Breast epithelium (tissue), 3 donors: Measurements from ENCODE around the gene NEURL3.

Experiments used
- POLR2A ChIP-seq: fragments of 450-650 bp; IDR thresholded peaks from one replicate; pipeline ENCODE4 v1.6.1; 2016; ENCODE audit warnings: antibody characterized with exemption, mild to moderate bottlenecking, moderate library complexity
- TF ChIP-seq, protein P1 (sequence below), 3 donors: fragments of 450-650 bp; IDR thresholded peaks; one replicate each; pipeline ENCODE4 v1.5.1; 2016 to 2017; ENCODE audit warnings: antibody characterized with exemption in 3 of 3, mild to moderate bottlenecking in 3 of 3, moderate library complexity in 3 of 3

- no peak for TF ChIP-seq POLR2A
- TF ChIP-seq, protein P1, sequence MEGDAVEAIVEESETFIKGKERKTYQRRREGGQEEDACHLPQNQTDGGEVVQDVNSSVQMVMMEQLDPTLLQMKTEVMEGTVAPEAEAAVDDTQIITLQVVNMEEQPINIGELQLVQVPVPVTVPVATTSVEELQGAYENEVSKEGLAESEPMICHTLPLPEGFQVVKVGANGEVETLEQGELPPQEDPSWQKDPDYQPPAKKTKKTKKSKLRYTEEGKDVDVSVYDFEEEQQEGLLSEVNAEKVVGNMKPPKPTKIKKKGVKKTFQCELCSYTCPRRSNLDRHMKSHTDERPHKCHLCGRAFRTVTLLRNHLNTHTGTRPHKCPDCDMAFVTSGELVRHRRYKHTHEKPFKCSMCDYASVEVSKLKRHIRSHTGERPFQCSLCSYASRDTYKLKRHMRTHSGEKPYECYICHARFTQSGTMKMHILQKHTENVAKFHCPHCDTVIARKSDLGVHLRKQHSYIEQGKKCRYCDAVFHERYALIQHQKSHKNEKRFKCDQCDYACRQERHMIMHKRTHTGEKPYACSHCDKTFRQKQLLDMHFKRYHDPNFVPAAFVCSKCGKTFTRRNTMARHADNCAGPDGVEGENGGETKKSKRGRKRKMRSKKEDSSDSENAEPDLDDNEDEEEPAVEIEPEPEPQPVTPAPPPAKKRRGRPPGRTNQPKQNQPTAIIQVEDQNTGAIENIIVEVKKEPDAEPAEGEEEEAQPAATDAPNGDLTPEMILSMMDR (IDR thresholded peaks at IDR 0.05): no peak
These were observed 29.0 kb upstream of the NEURL3 start for GRCh38 chr2:96534141-96534540.
